ENCODE data around the gene ACSF3.

DNA sequence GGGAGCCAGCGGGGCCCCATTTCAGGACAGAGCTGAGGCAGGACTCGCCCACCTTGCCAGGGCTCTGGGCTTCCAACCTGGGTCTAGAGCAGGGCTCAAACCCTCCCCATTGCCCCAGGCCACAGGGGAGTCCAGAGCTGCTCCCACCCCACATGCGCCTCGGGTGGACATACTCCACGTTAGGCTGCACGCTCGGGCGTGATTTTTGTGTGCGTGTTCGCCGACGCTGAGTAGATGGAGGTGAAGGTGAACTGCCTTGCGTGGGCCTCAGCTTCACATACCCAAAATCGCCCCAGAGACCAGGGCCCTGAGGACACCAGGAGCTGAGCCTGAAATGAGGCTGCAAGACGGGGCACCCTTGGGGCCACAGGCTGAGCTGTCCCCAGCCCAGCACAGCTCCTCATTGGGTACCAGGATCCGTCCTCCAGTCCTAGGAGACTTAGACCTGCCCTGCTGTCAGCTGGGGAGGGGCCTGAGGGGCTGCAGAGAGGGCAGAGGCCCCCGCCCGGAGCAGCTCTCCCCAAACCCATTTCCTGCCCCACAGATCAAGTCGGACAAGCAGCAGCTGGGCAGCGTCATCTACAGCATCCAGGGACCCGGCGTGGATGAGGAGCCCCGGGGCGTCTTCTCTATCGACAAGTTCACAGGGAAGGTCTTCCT, 86.1 kb downstream of the ACSF3 start:
- no peak for TF ChIP-seq EZH2 (IDR thresholded peaks at IDR 0.05; ENCODE audit: borderline replicate concordance, low read length)
- TF ChIP-seq, protein P1, sequence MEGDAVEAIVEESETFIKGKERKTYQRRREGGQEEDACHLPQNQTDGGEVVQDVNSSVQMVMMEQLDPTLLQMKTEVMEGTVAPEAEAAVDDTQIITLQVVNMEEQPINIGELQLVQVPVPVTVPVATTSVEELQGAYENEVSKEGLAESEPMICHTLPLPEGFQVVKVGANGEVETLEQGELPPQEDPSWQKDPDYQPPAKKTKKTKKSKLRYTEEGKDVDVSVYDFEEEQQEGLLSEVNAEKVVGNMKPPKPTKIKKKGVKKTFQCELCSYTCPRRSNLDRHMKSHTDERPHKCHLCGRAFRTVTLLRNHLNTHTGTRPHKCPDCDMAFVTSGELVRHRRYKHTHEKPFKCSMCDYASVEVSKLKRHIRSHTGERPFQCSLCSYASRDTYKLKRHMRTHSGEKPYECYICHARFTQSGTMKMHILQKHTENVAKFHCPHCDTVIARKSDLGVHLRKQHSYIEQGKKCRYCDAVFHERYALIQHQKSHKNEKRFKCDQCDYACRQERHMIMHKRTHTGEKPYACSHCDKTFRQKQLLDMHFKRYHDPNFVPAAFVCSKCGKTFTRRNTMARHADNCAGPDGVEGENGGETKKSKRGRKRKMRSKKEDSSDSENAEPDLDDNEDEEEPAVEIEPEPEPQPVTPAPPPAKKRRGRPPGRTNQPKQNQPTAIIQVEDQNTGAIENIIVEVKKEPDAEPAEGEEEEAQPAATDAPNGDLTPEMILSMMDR (IDR thresholded peaks at IDR 0.05; ENCODE audit: low read length): no peak

Measured in OCI-LY1 (cell line).